ENCODE measurements around the gene GAL3ST2.

Gene GAL3ST2

GRCh38 chr2:241768251-241768711, 8.3 kb upstream of the GAL3ST2 start:
- H3K79me2 ChIP-seq = no peaks in the 10 kb centered on the region

GRCh38 chr2:241768850-241769249, 7.8 kb upstream of the GAL3ST2 start:
- Histone ChIP-seq H3K36me3 (ENCODE audit: control insufficient read depth, insufficient read depth, low read length) (no peaks in the 10 kb centered on the region), H3K9me3 (ENCODE audit: control insufficient read depth, low read length) (no peaks in the 10 kb centered on the region), H3K4me3 (ENCODE audit: low read depth, low read length) (no peak overlapping the region), H3K27me3 (ENCODE audit: control insufficient read depth, insufficient read depth, low read length) (no peaks in the 10 kb centered on the region), H2AFZ (no peak overlapping the region), H3K27ac (no peak overlapping the region), H3K79me2 (no peaks in the 10 kb centered on the region), H3K4me1 (peaks cover 15% of the 10 kb centered on the region), H3K9ac (no peak overlapping the region), H3K4me2 (ENCODE audit: low read length) (no peak overlapping the region)
- no peak for TF ChIP-seq CTCF (IDR thresholded peaks at IDR 0.05)

More at GRCh38 chr2:241768251-241768711, 8.3 kb upstream of the GAL3ST2 start:
- no peak overlapping the region for H3K4me3 ChIP-seq (ENCODE audit: low read depth, low read length)
- no peaks in the 10 kb centered on the region for H3K9me3 ChIP-seq (ENCODE audit: control insufficient read depth, low read length)
- H3K9ac ChIP-seq = no peak overlapping the region
- no peak overlapping the region for H3K4me2 ChIP-seq (ENCODE audit: low read length)
- peaks cover 15% of the 10 kb centered on the region for H3K4me1 ChIP-seq
- H2AFZ ChIP-seq = no peak overlapping the region
- H3K27me3 ChIP-seq (ENCODE audit: control insufficient read depth, insufficient read depth, low read length) = no peaks in the 10 kb centered on the region
- no peak for TF ChIP-seq CTCF (IDR thresholded peaks at IDR 0.05)
- no peak overlapping the region for H3K27ac ChIP-seq
- H3K36me3 ChIP-seq (ENCODE audit: control insufficient read depth, insufficient read depth, low read length) = no peaks in the 10 kb centered on the region

- Histone ChIP-seq H3K79me2 (no peaks in the 10 kb centered on the region), H3K4me2 (ENCODE audit: low read length) (no peak overlapping the region), H3K4me1 (peaks cover 15% of the 10 kb centered on the region), H2AFZ (no peak overlapping the region), H3K27ac (no peak overlapping the region), H3K4me3 (ENCODE audit: low read depth, low read length) (no peak overlapping the region), H3K9ac (no peak overlapping the region), H3K9me3 (ENCODE audit: control insufficient read depth, low read length) (no peaks in the 10 kb centered on the region), H3K36me3 (ENCODE audit: control insufficient read depth, insufficient read depth, low read length) (no peaks in the 10 kb centered on the region), H3K27me3 (ENCODE audit: control insufficient read depth, insufficient read depth, low read length) (no peaks in the 10 kb centered on the region)
- TF ChIP-seq CTCF (IDR thresholded peaks at IDR 0.05) = no peak
Measured at GRCh38 chr2:241769819-241770184, 6.8 kb upstream of the GAL3ST2 start.

- H3K79me2 ChIP-seq = no peaks in the 10 kb centered on the region
- no peak overlapping the region for H3K27ac ChIP-seq
- TF ChIP-seq CTCF (IDR thresholded peaks at IDR 0.05) = no peak
- no peak overlapping the region for H3K4me2 ChIP-seq (ENCODE audit: low read length)
- no peak overlapping the region for H3K9ac ChIP-seq
- no peak overlapping the region for H2AFZ ChIP-seq
- no peaks in the 10 kb centered on the region for H3K27me3 ChIP-seq (ENCODE audit: control insufficient read depth, insufficient read depth, low read length)
- no peaks in the 10 kb centered on the region for H3K36me3 ChIP-seq (ENCODE audit: control insufficient read depth, insufficient read depth, low read length)
- H3K4me3 ChIP-seq (ENCODE audit: low read depth, low read length) = no peak overlapping the region
- H3K9me3 ChIP-seq (ENCODE audit: control insufficient read depth, low read length) = no peaks in the 10 kb centered on the region
- H3K4me1 ChIP-seq = peaks cover 15% of the 10 kb centered on the region
Measured at GRCh38 chr2:241770185-241770935, 6.3 kb upstream of the GAL3ST2 start.

GRCh38 chr2:241770936-241771285, 5.7 kb upstream of the GAL3ST2 start:
- Histone ChIP-seq H3K4me2 (ENCODE audit: low read length) (no peak overlapping the region), H3K9me3 (ENCODE audit: control insufficient read depth, low read length) (no peaks in the 10 kb centered on the region), H3K4me3 (ENCODE audit: low read depth, low read length) (no peak overlapping the region), H3K27ac (no peak overlapping the region), H3K4me1 (peaks cover 15% of the 10 kb centered on the region), H3K79me2 (no peaks in the 10 kb centered on the region), H3K27me3 (ENCODE audit: control insufficient read depth, insufficient read depth, low read length) (no peaks in the 10 kb centered on the region), H2AFZ (no peak overlapping the region), H3K36me3 (ENCODE audit: control insufficient read depth, insufficient read depth, low read length) (no peaks in the 10 kb centered on the region), H3K9ac (no peak overlapping the region)
- no peak for TF ChIP-seq CTCF (IDR thresholded peaks at IDR 0.05)

All from parathyroid adenoma (tissue), 2 donors.